ENCODE results near the gene PKD2. TPM values are rescaled to one million over a fixed set of nuclear protein-coding genes. Genes with fewer than 3 reads are reported as not detected.

PKD2 gene
- polyA plus RNA-seq, 1 donor from 2014 or later, result 54.8 TPM

- no peaks in the 10 kb centered on the region for H3K36me3 ChIP-seq (ENCODE audit: insufficient read depth, low read length)
- H3K9me2 ChIP-seq (ENCODE audit: insufficient read depth, low read length), result no peaks in the 10 kb centered on the region
- TF ChIP-seq CTCF (IDR thresholded peaks at IDR 0.05; ENCODE audit: poor library complexity, severe bottlenecking) (no peak), SMC3 (conservative IDR thresholded peaks at IDR 0.05; ENCODE audit: poor library complexity) (no peak), POLR2AphosphoS5 (IDR thresholded peaks at IDR 0.05) (no peak), EZH2 (IDR thresholded peaks at IDR 0.05; ENCODE audit: borderline replicate concordance, insufficient read depth, low read length, poor library complexity, severe bottlenecking) (no peak), TAF1 (IDR thresholded peaks at IDR 0.05; ENCODE audit: low read depth) (no peak), EP300 (conservative IDR thresholded peaks at IDR 0.05; ENCODE audit: poor library complexity, severe bottlenecking) (no peak), MXI1 (conservative IDR thresholded peaks at IDR 0.05; ENCODE audit: poor library complexity, severe bottlenecking) (no peak), REST (IDR thresholded peaks at IDR 0.05; ENCODE audit: borderline replicate concordance) (no peak), RAD21 (conservative IDR thresholded peaks at IDR 0.05) (no peak)
- no peaks in the 10 kb centered on the region for H3K27me3 ChIP-seq (ENCODE audit: insufficient read depth, low read depth, low read length)
- no peak overlapping the region for H3K27ac ChIP-seq (ENCODE audit: low read length)
- no peaks in the 10 kb centered on the region for H3K79me2 ChIP-seq (replicated peaks; ENCODE audit: insufficient read depth, low read length)
- no peaks in the 10 kb centered on the region for H3K9me3 ChIP-seq (ENCODE audit: low read length)
- H4K20me1 ChIP-seq (ENCODE audit: insufficient read depth), result no peaks in the 10 kb centered on the region
- H3K4me3 ChIP-seq (ENCODE audit: low read length), result no peak overlapping the region
- no peaks in the 10 kb centered on the region for H3F3A ChIP-seq (ENCODE audit: insufficient read depth, low read length, poor library complexity, severe bottlenecking)
- H2AFZ ChIP-seq (ENCODE audit: low read depth, low read length), result no peak overlapping the region
- H3K4me2 ChIP-seq (ENCODE audit: low read length), result no peak overlapping the region
- H3K9ac ChIP-seq (ENCODE audit: low read length), result no peak overlapping the region
Measured at GRCh38 chr4:87974856-87975462, 32.5 kb upstream of the PKD2 start.

- H3K4me2 ChIP-seq (ENCODE audit: low read length), result no peak within 1 kb of the TSS
- no peak within 1 kb of the TSS for H2AFZ ChIP-seq (ENCODE audit: low read depth, low read length)
- no peaks in the 10 kb centered on the region for H4K20me1 ChIP-seq (ENCODE audit: insufficient read depth)
- H3K27ac ChIP-seq (ENCODE audit: low read length), result no peak within 1 kb of the TSS
- no peaks in the 10 kb centered on the region for H3K9me3 ChIP-seq (ENCODE audit: low read length)
- TF ChIP-seq TAF1 (IDR thresholded peaks at IDR 0.05; ENCODE audit: low read depth), result no peak
- no peak for TF ChIP-seq EZH2 (IDR thresholded peaks at IDR 0.05; ENCODE audit: borderline replicate concordance, insufficient read depth, low read length, poor library complexity, severe bottlenecking)
- TF ChIP-seq MXI1 (conservative IDR thresholded peaks at IDR 0.05; ENCODE audit: poor library complexity, severe bottlenecking), result no peak
- TF ChIP-seq RAD21 (conservative IDR thresholded peaks at IDR 0.05), result no peak
- no peak for TF ChIP-seq EP300 (conservative IDR thresholded peaks at IDR 0.05; ENCODE audit: poor library complexity, severe bottlenecking)
- TF ChIP-seq REST (IDR thresholded peaks at IDR 0.05; ENCODE audit: borderline replicate concordance), result no peak
- no peak for TF ChIP-seq SMC3 (conservative IDR thresholded peaks at IDR 0.05; ENCODE audit: poor library complexity)
- TF ChIP-seq CTCF (IDR thresholded peaks at IDR 0.05; ENCODE audit: poor library complexity, severe bottlenecking), result no peak
- TF ChIP-seq POLR2AphosphoS5 (IDR thresholded peaks at IDR 0.05), result no peak
- no peaks in the 10 kb centered on the region for H3K79me2 ChIP-seq (replicated peaks; ENCODE audit: insufficient read depth, low read length)
- no peaks in the 10 kb centered on the region for H3K27me3 ChIP-seq (ENCODE audit: insufficient read depth, low read depth, low read length)
- no peaks in the 10 kb centered on the region for H3K36me3 ChIP-seq (ENCODE audit: insufficient read depth, low read length)
- no peaks in the 10 kb centered on the region for H3K9me2 ChIP-seq (ENCODE audit: insufficient read depth, low read length)
- no peak within 1 kb of the TSS for H3K4me3 ChIP-seq (ENCODE audit: low read length)
- H3F3A ChIP-seq (ENCODE audit: insufficient read depth, low read length, poor library complexity, severe bottlenecking), result no peaks in the 10 kb centered on the region
- no peak within 1 kb of the TSS for H3K9ac ChIP-seq (ENCODE audit: low read length)
Measured at GRCh38 chr4:87975466-87975865, 32.0 kb upstream of the PKD2 start, which contains the start of gene SPP1. Gene SPP1, plus strand, starts transcription at chr4:87975714. Its CDS starts 1,182 bp downstream, at chr4:87976896.

Measured in neural cell (in vitro differentiated cells).